Activated naive CD8-positive, alpha-beta T cell (primary cell): Measurements from ENCODE around the gene LRRC49.
"Not testable (repeated sequence)": the region's sequence is repeated elsewhere in the genome, so short reads cannot be mapped to it uniquely, and the experiment has no call there.

ENCODE experiments used
- H3K27ac Mint-ChIP-seq: one replicate; pipeline ENCODE4 v1.8.0; 2021; ENCODE audit warnings: mixed read lengths
- H3K27me3 Mint-ChIP-seq: one replicate; pipeline ENCODE4 v1.8.0; 2021; ENCODE audit warnings: mixed read lengths
- H3K36me3 Mint-ChIP-seq: one replicate; pipeline ENCODE4 v1.8.0; 2021; ENCODE audit warnings: mixed read lengths
- H3K4me1 Mint-ChIP-seq: one replicate; pipeline ENCODE4 v1.8.0; 2021; ENCODE audit warnings: low read depth, mixed read lengths
- H3K4me3 Mint-ChIP-seq: one replicate; pipeline ENCODE4 v1.8.0; 2021; ENCODE audit warnings: mild to moderate bottlenecking, mixed read lengths
- H3K9me3 Mint-ChIP-seq: one replicate; pipeline ENCODE4 v1.8.0; 2021; ENCODE audit warnings: low read depth, mixed read lengths

Gene LRRC49

GRCh38 chr15:71035478-71035877, 142.9 kb downstream of the LRRC49 start:
- H3K9me3 Mint-ChIP-seq, H3K4me3 Mint-ChIP-seq, H3K36me3 Mint-ChIP-seq, H3K27ac Mint-ChIP-seq, H3K4me1 Mint-ChIP-seq: not testable (repeated sequence)
- H3K27me3 Mint-ChIP-seq, result peaks cover 17% of the 10 kb centered on the region

- Mint-ChIP-seq H3K27me3 (peaks cover 8% of the 10 kb centered on the region), H3K4me3 (no peak overlapping the region), H3K4me1 (no peaks in the 10 kb centered on the region), H3K27ac (no peak overlapping the region), H3K36me3 (no peaks in the 10 kb centered on the region), H3K9me3 (no peaks in the 10 kb centered on the region)
Measured at GRCh38 chr15:71042356-71042922, 149.8 kb downstream of the LRRC49 start.

DNA sequence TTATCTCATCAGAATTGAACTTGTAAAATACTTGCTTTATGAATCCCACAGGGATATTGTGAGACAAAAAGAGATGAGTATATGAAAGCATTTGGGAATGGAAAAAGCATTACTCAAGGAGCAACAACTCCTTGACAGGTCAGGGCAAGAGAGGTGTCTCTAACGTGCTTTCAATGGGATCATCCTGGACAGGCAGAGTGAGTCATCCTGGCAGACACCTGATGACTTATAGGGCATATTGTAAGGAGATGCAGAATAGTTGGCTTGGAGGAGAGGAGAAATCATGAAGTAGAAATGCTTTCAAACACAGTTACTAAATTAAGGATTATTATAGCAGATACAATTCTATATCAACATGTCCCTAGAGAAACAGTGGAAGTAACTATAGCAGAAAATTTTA, 150.7 kb downstream of the LRRC49 start:
- no peaks in the 10 kb centered on the region for H3K36me3 Mint-ChIP-seq
- no peaks in the 10 kb centered on the region for H3K9me3 Mint-ChIP-seq
- no peak overlapping the region for H3K27ac Mint-ChIP-seq
- no peaks in the 10 kb centered on the region for H3K4me1 Mint-ChIP-seq
- peaks cover 6% of the 10 kb centered on the region for H3K27me3 Mint-ChIP-seq
- H3K4me3 Mint-ChIP-seq, result no peak overlapping the region

- Mint-ChIP-seq H3K27me3 (peaks cover 5% of the 10 kb centered on the region), H3K9me3 (no peaks in the 10 kb centered on the region), H3K4me1 (no peaks in the 10 kb centered on the region), H3K27ac (no peak overlapping the region), H3K4me3 (no peak overlapping the region), H3K36me3 (no peaks in the 10 kb centered on the region)
Measured at GRCh38 chr15:71044006-71044405, 151.4 kb downstream of the LRRC49 start.

DNA sequence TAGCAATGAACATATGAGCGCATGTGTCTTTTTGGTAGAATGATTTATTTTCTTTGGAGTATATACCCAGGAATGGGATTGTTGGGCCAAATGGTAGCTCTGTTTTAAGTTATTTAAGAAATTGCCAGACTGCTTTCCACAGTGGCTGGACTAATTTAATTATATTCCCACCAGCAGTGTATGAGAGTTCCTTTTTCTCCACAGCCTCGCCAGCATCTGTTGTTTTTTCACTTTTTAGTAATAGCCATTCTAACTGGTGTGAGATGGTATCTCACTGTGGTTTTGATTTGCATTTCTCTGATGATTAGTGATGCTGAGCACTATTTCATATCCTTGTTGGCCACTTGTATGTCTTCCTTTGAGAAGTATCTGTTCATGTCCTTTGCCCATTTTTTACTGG, 153.5 kb downstream of the LRRC49 start:
- H3K27ac Mint-ChIP-seq, H3K9me3 Mint-ChIP-seq, H3K27me3 Mint-ChIP-seq, H3K36me3 Mint-ChIP-seq, H3K4me3 Mint-ChIP-seq, H3K4me1 Mint-ChIP-seq: not testable (repeated sequence)

GRCh38 chr15:71048913-71049675, 156.5 kb downstream of the LRRC49 start:
- Mint-ChIP-seq H3K4me3 (no peak overlapping the region), H3K36me3 (no peaks in the 10 kb centered on the region), H3K27me3 (peaks cover 16% of the 10 kb centered on the region), H3K9me3 (no peaks in the 10 kb centered on the region), H3K4me1 (no peaks in the 10 kb centered on the region), H3K27ac (no peak overlapping the region)

DNA sequence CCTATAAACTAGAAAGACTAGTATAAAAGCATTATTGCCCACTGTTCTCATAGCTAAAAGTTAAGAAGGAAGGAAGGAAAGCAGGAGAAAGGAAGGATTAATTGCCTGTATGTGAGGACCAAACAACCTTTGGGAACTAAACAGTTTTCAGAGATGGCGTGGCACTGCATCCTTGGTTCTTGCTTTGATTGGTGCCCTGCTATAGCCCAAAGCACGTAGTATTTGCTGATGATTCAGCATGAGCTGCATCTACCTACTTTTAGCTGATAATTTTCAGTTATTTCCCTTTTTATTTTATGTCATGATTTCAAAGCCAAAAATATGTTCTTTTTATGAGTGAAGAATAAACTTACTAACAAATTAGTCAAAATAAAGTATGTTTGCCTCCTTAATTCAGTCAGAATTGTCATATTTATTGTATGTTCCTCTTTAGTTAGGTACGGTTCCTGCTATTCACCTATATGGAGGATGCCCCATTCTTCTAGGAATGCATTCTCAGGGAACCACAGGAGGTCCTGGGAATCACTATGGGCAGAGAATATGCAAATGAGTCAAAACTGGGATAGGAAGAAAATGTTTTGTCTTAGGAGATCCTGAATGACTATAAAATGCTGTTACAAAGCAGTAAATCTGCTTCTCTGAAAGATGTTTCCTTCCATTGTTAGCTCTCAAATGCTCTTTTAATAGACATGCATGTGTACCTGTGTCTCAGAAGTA, 157.2 kb downstream of the LRRC49 start:
- Mint-ChIP-seq H3K4me1 (no peaks in the 10 kb centered on the region), H3K27ac (no peak overlapping the region), H3K36me3 (no peaks in the 10 kb centered on the region), H3K4me3 (no peak overlapping the region), H3K9me3 (no peaks in the 10 kb centered on the region), H3K27me3 (peaks cover 16% of the 10 kb centered on the region)

- Mint-ChIP-seq H3K27me3 (peaks cover 16% of the 10 kb centered on the region), H3K36me3 (no peaks in the 10 kb centered on the region), H3K9me3 (no peaks in the 10 kb centered on the region), H3K27ac (no peak overlapping the region), H3K4me1 (no peaks in the 10 kb centered on the region), H3K4me3 (no peak overlapping the region)
Measured at GRCh38 chr15:71050461-71050860, 157.8 kb downstream of the LRRC49 start.

GRCh38 chr15:71051539-71051938, 158.9 kb downstream of the LRRC49 start:
- Mint-ChIP-seq H3K36me3 (no peaks in the 10 kb centered on the region), H3K4me1 (no peaks in the 10 kb centered on the region), H3K27ac (no peak overlapping the region), H3K4me3 (no peak overlapping the region), H3K27me3 (peaks cover 14% of the 10 kb centered on the region), H3K9me3 (no peaks in the 10 kb centered on the region)

GRCh38 chr15:71052356-71052755, 159.7 kb downstream of the LRRC49 start:
- Mint-ChIP-seq H3K36me3 (no peaks in the 10 kb centered on the region), H3K27me3 (peaks cover 14% of the 10 kb centered on the region), H3K4me1 (no peaks in the 10 kb centered on the region), H3K9me3 (no peaks in the 10 kb centered on the region), H3K27ac (no peak overlapping the region), H3K4me3 (no peak overlapping the region)

DNA sequence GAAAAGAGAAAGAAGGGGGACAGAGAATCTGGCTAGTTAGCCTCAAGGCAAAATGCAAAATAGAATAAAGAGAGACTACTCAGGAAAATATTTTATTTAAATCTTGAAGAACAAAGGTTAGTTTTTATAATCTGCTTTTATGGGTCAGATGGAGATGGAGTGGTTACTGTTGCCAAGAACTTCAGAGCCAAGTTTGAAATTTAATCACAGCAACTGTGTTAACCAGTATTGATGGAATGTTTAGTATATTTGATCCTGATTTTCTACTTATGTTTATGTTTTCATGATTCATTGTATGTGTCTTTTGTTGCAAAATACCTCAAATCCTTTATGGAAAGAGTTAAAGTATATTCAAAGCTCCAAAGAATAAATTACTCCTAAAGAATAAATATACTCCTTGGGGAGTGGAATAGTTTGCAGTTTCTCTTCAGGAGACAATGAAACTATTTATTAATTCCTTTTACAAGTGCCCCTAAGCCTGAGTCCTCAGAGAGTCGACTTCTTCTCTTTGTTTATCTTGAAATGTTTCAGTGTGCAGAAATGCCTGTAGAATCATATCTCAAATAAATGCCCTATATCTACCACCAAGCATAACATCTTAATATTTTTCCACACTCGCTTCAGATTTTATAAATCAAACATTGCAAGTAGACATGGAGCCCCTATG, 161.8 kb downstream of the LRRC49 start:
- Mint-ChIP-seq H3K9me3 (peaks cover 6% of the 10 kb centered on the region), H3K4me3 (no peak overlapping the region), H3K27me3 (peaks cover 13% of the 10 kb centered on the region), H3K27ac (no peak overlapping the region), H3K36me3 (no peaks in the 10 kb centered on the region), H3K4me1 (no peaks in the 10 kb centered on the region)

- Mint-ChIP-seq H3K4me1 (no peaks in the 10 kb centered on the region), H3K36me3 (no peaks in the 10 kb centered on the region), H3K9me3 (peaks cover 13% of the 10 kb centered on the region), H3K27me3 (peaks cover 14% of the 10 kb centered on the region), H3K27ac (no peak overlapping the region), H3K4me3 (no peak overlapping the region)
Measured at GRCh38 chr15:71055461-71055860, 162.8 kb downstream of the LRRC49 start.

DNA sequence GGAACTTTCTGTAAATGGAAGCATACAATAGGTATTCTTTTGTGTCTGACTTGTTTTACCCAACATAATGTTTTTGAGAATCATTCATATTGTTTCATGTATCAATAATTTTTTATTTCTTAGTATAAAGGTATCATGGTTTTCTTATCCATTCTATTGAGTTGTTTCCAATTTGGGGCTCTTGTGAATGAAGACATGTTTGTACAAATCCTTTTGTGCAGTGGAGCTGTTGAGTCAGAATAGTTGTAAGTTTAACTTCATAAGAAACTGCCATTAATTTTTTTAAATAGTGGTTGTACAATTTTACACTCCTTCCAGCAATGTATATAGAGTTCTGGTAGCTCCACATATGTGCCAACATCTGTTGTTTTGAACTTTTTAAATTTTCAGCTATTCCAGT, 163.5 kb downstream of the LRRC49 start:
- peaks cover 17% of the 10 kb centered on the region for H3K9me3 Mint-ChIP-seq
- no peak overlapping the region for H3K4me3 Mint-ChIP-seq
- peaks cover 15% of the 10 kb centered on the region for H3K27me3 Mint-ChIP-seq
- no peaks in the 10 kb centered on the region for H3K36me3 Mint-ChIP-seq
- no peak overlapping the region for H3K27ac Mint-ChIP-seq
- no peaks in the 10 kb centered on the region for H3K4me1 Mint-ChIP-seq

DNA sequence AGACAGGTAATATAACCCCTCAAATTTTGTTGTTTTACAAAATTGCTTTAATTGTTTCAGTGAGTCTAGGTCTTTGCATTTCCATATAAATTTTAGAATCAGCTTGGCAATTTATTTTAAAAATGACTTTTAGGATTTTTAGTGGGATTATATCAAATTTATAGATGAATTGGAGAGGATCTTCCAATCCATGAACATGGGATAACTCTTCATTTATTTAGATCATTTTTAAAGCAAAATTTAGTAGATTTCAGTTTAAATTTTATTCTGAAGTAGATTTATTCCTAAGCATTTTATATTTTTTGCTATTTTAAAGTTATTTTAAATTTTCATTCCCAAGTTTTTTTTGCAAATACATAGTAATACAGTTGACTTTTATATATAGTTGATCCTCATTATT, 164.5 kb downstream of the LRRC49 start:
- no peak overlapping the region for H3K4me3 Mint-ChIP-seq
- H3K36me3 Mint-ChIP-seq, result no peaks in the 10 kb centered on the region
- no peak overlapping the region for H3K27ac Mint-ChIP-seq
- peaks cover 17% of the 10 kb centered on the region for H3K9me3 Mint-ChIP-seq
- no peaks in the 10 kb centered on the region for H3K4me1 Mint-ChIP-seq
- peaks cover 16% of the 10 kb centered on the region for H3K27me3 Mint-ChIP-seq

DNA sequence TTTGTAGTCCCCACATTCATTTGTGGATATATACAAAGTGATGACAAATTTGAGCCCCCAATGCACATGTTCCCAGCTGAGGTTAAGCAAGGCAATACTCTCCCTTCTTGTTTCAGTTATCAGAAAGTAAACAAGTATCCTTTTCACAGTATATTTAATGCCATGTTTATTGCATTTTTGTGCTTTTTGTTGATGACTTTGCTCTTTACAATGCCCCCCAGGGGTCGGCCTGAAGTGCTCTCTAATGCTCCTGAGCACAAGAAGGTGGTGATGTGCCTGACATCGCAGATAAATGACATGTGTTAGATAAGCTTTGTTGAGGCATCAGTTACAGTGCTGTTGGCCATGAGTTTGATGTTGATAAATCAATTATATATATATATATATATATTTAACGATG, 165.0 kb downstream of the LRRC49 start:
- no peak overlapping the region for H3K4me3 Mint-ChIP-seq
- H3K36me3 Mint-ChIP-seq, result no peaks in the 10 kb centered on the region
- H3K4me1 Mint-ChIP-seq, result no peaks in the 10 kb centered on the region
- H3K9me3 Mint-ChIP-seq, result peaks cover 17% of the 10 kb centered on the region
- peaks cover 15% of the 10 kb centered on the region for H3K27me3 Mint-ChIP-seq
- no peak overlapping the region for H3K27ac Mint-ChIP-seq
